ENCODE data around the gene RXYLT1.

The RXYLT1 gene

GRCh38 chr12:63853978-63854377, 74.3 kb downstream of the RXYLT1 start:
- Histone ChIP-seq H3K27ac (ENCODE audit: low read depth, low read length) (no peak overlapping the region), H3K27me3 (ENCODE audit: control insufficient read depth, low read length) (no peaks in the 10 kb centered on the region), H3K4me3 (ENCODE audit: low read length) (no peak overlapping the region), H3K9me2 (replicated peaks; ENCODE audit: control insufficient read depth, low read length) (no peaks in the 10 kb centered on the region), H3K4me2 (ENCODE audit: low read length) (no peak overlapping the region), H3F3A (ENCODE audit: control insufficient read depth, insufficient read depth) (no peaks in the 10 kb centered on the region), H4K20me1 (ENCODE audit: control insufficient read depth, insufficient read depth, low read depth, low read length) (no peaks in the 10 kb centered on the region), H3K4me1 (ENCODE audit: control insufficient read depth, low read length) (no peaks in the 10 kb centered on the region), H3K9me3 (ENCODE audit: control insufficient read depth, insufficient read depth, low read length) (no peaks in the 10 kb centered on the region), H3K36me3 (ENCODE audit: control insufficient read depth, low read length) (no peaks in the 10 kb centered on the region), H3K79me2 (ENCODE audit: control insufficient read depth, low read length) (no peaks in the 10 kb centered on the region)
- TF ChIP-seq, protein P1, sequence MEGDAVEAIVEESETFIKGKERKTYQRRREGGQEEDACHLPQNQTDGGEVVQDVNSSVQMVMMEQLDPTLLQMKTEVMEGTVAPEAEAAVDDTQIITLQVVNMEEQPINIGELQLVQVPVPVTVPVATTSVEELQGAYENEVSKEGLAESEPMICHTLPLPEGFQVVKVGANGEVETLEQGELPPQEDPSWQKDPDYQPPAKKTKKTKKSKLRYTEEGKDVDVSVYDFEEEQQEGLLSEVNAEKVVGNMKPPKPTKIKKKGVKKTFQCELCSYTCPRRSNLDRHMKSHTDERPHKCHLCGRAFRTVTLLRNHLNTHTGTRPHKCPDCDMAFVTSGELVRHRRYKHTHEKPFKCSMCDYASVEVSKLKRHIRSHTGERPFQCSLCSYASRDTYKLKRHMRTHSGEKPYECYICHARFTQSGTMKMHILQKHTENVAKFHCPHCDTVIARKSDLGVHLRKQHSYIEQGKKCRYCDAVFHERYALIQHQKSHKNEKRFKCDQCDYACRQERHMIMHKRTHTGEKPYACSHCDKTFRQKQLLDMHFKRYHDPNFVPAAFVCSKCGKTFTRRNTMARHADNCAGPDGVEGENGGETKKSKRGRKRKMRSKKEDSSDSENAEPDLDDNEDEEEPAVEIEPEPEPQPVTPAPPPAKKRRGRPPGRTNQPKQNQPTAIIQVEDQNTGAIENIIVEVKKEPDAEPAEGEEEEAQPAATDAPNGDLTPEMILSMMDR (IDR thresholded peaks at IDR 0.05; ENCODE audit: low read depth, low read length, poor library complexity, severe bottlenecking), result no peak
- TF ChIP-seq EZH2phosphoT487 (IDR thresholded peaks at IDR 0.05; ENCODE audit: borderline replicate concordance, low read length), result no peak

- H3K9me3 ChIP-seq (ENCODE audit: control insufficient read depth, insufficient read depth, low read length), result no peaks in the 10 kb centered on the region
- no peak overlapping the region for H3K4me3 ChIP-seq (ENCODE audit: low read length)
- H3K9me2 ChIP-seq (replicated peaks; ENCODE audit: control insufficient read depth, low read length), result no peaks in the 10 kb centered on the region
- no peak overlapping the region for H3K4me2 ChIP-seq (ENCODE audit: low read length)
- no peaks in the 10 kb centered on the region for H3K4me1 ChIP-seq (ENCODE audit: control insufficient read depth, low read length)
- H3K27me3 ChIP-seq (ENCODE audit: control insufficient read depth, low read length), result no peaks in the 10 kb centered on the region
- TF ChIP-seq, protein P1 (IDR thresholded peaks at IDR 0.05; ENCODE audit: low read depth, low read length, poor library complexity, severe bottlenecking), result no peak
- no peak for TF ChIP-seq EZH2phosphoT487 (IDR thresholded peaks at IDR 0.05; ENCODE audit: borderline replicate concordance, low read length)
- H3K27ac ChIP-seq (ENCODE audit: low read depth, low read length), result no peak overlapping the region
- H4K20me1 ChIP-seq (ENCODE audit: control insufficient read depth, insufficient read depth, low read depth, low read length), result no peaks in the 10 kb centered on the region
- H3K79me2 ChIP-seq (ENCODE audit: control insufficient read depth, low read length), result no peaks in the 10 kb centered on the region
- H3K36me3 ChIP-seq (ENCODE audit: control insufficient read depth, low read length), result no peaks in the 10 kb centered on the region
- no peaks in the 10 kb centered on the region for H3F3A ChIP-seq (ENCODE audit: control insufficient read depth, insufficient read depth)
These were observed 75.6 kb downstream of the RXYLT1 start for GRCh38 chr12:63855299-63855698.

DNA sequence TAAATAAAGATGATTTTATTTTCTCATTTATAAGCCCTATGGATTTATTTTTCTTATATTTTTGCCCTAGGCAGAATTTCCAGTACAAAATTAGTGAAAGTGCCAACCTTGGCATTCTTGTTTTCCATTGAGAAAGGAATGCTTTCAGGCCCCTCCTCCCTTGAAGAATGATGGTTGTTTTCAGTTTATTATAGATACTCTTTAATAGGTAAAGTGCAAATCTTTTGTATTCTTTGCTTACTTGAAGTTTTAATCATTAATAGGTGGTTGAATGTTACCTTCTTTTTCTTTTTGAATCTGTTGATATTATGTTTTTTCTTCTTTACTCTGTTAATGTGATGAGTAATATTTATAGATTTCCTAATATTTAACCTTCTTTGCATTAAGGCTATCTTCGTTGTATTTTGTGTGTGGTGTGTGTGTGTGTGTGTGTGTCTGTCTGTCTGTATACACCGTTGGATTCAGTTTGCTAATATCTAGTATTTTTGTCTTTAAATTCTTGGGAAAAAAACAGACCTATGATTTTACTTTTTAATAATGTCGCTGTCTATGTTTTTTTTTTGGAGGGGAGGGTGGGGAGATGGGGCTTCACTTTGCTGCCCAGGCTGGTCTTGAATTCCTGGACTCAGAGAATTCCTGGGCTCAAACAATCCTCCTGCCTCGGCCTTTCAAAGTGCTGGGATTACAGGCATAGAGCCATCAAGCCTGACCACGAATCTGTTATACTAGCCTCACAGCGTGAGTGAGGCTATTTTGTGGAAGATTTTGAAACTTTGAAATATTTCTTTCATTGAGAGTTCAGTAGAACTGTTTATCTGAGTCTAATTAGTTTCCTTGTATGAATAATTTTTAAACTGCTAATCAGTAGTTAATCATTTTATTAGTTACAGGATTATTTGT, 78.3 kb downstream of the RXYLT1 start:
- Histone ChIP-seq H4K20me1 (ENCODE audit: control insufficient read depth, insufficient read depth, low read depth, low read length) (no peaks in the 10 kb centered on the region), H3F3A (ENCODE audit: control insufficient read depth, insufficient read depth) (no peaks in the 10 kb centered on the region), H3K36me3 (ENCODE audit: control insufficient read depth, low read length) (no peaks in the 10 kb centered on the region), H3K27me3 (ENCODE audit: control insufficient read depth, low read length) (no peaks in the 10 kb centered on the region), H3K27ac (ENCODE audit: low read depth, low read length) (no peak overlapping the region), H3K79me2 (ENCODE audit: control insufficient read depth, low read length) (no peaks in the 10 kb centered on the region), H3K4me3 (ENCODE audit: low read length) (no peak overlapping the region), H3K4me1 (ENCODE audit: control insufficient read depth, low read length) (no peaks in the 10 kb centered on the region), H3K4me2 (ENCODE audit: low read length) (no peak overlapping the region), H3K9me2 (replicated peaks; ENCODE audit: control insufficient read depth, low read length) (no peaks in the 10 kb centered on the region), H3K9me3 (ENCODE audit: control insufficient read depth, insufficient read depth, low read length) (no peaks in the 10 kb centered on the region)
- no peak for TF ChIP-seq EZH2phosphoT487 (IDR thresholded peaks at IDR 0.05; ENCODE audit: borderline replicate concordance, low read length)
- TF ChIP-seq, protein P1 (IDR thresholded peaks at IDR 0.05; ENCODE audit: low read depth, low read length, poor library complexity, severe bottlenecking), result no peak

All from DOHH2 (cell line).